Femur (tissue), 1 donor: Measurements from ENCODE around the gene TNP2.
A peak's percentile ranks its signal among the peaks of the same experiment; 100 is the strongest.

Experiments
- DNase-seq: peaks from one replicate; pipeline ENCODE4 v3.0.0-alpha.2; 2017

TNP2 gene

GRCh38 chr16:11268921-11269375 lies at the start of gene TNP2:
Gene TNP2, minus strand, starts transcription at chr16:11269325. Its CDS starts 63 bp downstream, at chr16:11269262.
- DNase-seq = no peak

GRCh38 chr16:11318817-11319216 lies 49.7 kb upstream of the TNP2 start:
- DNase-seq = no peak

- no peak for DNase-seq
Measured at GRCh38 chr16:11316331-11317015, 47.3 kb upstream of the TNP2 start.

GRCh38 chr16:11315510-11315909 lies 46.4 kb upstream of the TNP2 start:
- no peak for DNase-seq

GRCh38 chr16:11314309-11314894 lies 45.3 kb upstream of the TNP2 start:
- DNase-seq = no peak

- DNase-seq = no peak
Measured at GRCh38 chr16:11313493-11314308, 44.6 kb upstream of the TNP2 start.

- no peak for DNase-seq
Measured at GRCh38 chr16:11312718-11313492, 43.8 kb upstream of the TNP2 start.

GRCh38 chr16:11310997-11311561 lies 42.0 kb upstream of the TNP2 start:
- DNase-seq = no peak

- DNase-seq = no peak
Measured at GRCh38 chr16:11310634-11310977, 41.5 kb upstream of the TNP2 start.

- no peak for DNase-seq
Measured at GRCh38 chr16:11309895-11310633, 40.9 kb upstream of the TNP2 start.

GRCh38 chr16:11308493-11309283 lies 39.6 kb upstream of the TNP2 start:
- DNase-seq = peak; percentile 55

GRCh38 chr16:11307639-11308492 lies 38.7 kb upstream of the TNP2 start:
- DNase-seq = no peak

GRCh38 chr16:11306997-11307638 lies 38.0 kb upstream of the TNP2 start:
- no peak for DNase-seq

GRCh38 chr16:11306381-11306780 lies 37.3 kb upstream of the TNP2 start:
- DNase-seq = no peak

- DNase-seq = no peak
Measured at GRCh38 chr16:11303405-11304138, 34.4 kb upstream of the TNP2 start.

GRCh38 chr16:11302977-11303376 lies 33.9 kb upstream of the TNP2 start:
- DNase-seq = no peak

GRCh38 chr16:11301645-11302501 lies 32.7 kb upstream of the TNP2 start:
- DNase-seq = no peak

GRCh38 chr16:11300560-11300892 lies 31.4 kb upstream of the TNP2 start:
- DNase-seq = no peak
